ENCODE results near the gene TRRAP.

TRRAP gene

GRCh38 chr7:99020413-99020715, 142.0 kb downstream of the TRRAP start:
- TF ChIP-seq CTCF (IDR thresholded peaks at IDR 0.05; ENCODE audit: borderline replicate concordance, insufficient read depth, low read depth, low read length) = no peak
- no peak overlapping the region for H3K4me3 ChIP-seq (ENCODE audit: low read depth, low read length)

- no peak for TF ChIP-seq CTCF (IDR thresholded peaks at IDR 0.05; ENCODE audit: borderline replicate concordance, insufficient read depth, low read depth, low read length)
- H3K4me3 ChIP-seq (ENCODE audit: low read depth, low read length) = no peak overlapping the region
These were observed 143.7 kb downstream of the TRRAP start for GRCh38 chr7:99021941-99022560.

GRCh38 chr7:99024066-99024465, 145.7 kb downstream of the TRRAP start:
- TF ChIP-seq CTCF (IDR thresholded peaks at IDR 0.05; ENCODE audit: borderline replicate concordance, insufficient read depth, low read depth, low read length) = no peak
- H3K4me3 ChIP-seq (ENCODE audit: low read depth, low read length) = no peak overlapping the region

GRCh38 chr7:99027241-99027640, 148.9 kb downstream of the TRRAP start:
- no peak for TF ChIP-seq CTCF (IDR thresholded peaks at IDR 0.05; ENCODE audit: borderline replicate concordance, insufficient read depth, low read depth, low read length)
- no peak overlapping the region for H3K4me3 ChIP-seq (ENCODE audit: low read depth, low read length)

- TF ChIP-seq CTCF (IDR thresholded peaks at IDR 0.05; ENCODE audit: borderline replicate concordance, insufficient read depth, low read depth, low read length) = no peak
These were observed 149.5 kb downstream of the TRRAP start for GRCh38 chr7:99027841-99028240.

GRCh38 chr7:99028261-99028973, 150.1 kb downstream of the TRRAP start:
- H3K4me3 ChIP-seq (ENCODE audit: low read depth, low read length) = no peak overlapping the region
- TF ChIP-seq CTCF (IDR thresholded peaks at IDR 0.05; ENCODE audit: borderline replicate concordance, insufficient read depth, low read depth, low read length) = no peak

More at GRCh38 chr7:99027841-99028240, 149.5 kb downstream of the TRRAP start:
- no peak overlapping the region for H3K4me3 ChIP-seq (ENCODE audit: low read depth, low read length)

Data from GM12875 (cell line).